ENCODE results near the gene PDE1C.
"Not testable (repeated sequence)": the region's sequence is repeated elsewhere in the genome, so short reads cannot be mapped to it uniquely, and the experiment has no call there.

The PDE1C gene

GRCh38 chr7:32091608-32092210, 21.5 kb upstream of the PDE1C start:
- DNase-seq (ENCODE audit: insufficient read length, low spot score) = no peak
- FAIRE-seq = no peak
- TF ChIP-seq POLR2A (IDR thresholded peaks at IDR 0.05; ENCODE audit: low read depth, low read length) = no peak

DNA sequence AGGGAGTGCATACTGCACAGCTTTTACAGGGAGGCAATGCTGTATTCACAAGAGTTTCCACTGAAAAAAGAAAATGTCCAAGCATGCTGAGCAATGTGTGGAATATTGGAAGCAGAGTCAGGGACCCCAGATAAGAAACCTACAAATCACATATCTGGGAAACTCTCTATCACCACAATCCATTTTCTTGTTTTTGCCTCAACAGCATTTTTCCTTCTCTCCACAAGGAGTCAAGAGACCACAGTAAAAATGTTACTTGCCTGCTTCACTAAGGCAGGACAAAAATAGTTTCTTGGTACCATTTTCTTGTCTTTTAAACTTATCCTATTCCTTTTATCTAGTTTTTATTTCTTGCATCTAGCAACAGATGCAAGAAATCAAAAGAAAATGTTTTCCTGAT, 19.5 kb upstream of the PDE1C start:
- no peak for TF ChIP-seq POLR2A (IDR thresholded peaks at IDR 0.05; ENCODE audit: low read depth, low read length)
- FAIRE-seq (no peak), DNase-seq (ENCODE audit: insufficient read length, low spot score) (no peak)

GRCh38 chr7:32089256-32089655, 19.0 kb upstream of the PDE1C start:
- no peak for FAIRE-seq
- DNase-seq (ENCODE audit: insufficient read length, low spot score) = no peak
- no peak for TF ChIP-seq POLR2A (IDR thresholded peaks at IDR 0.05; ENCODE audit: low read depth, low read length)

- DNase-seq (ENCODE audit: insufficient read length, low spot score) (no peak), FAIRE-seq (no peak)
- no peak for TF ChIP-seq POLR2A (IDR thresholded peaks at IDR 0.05; ENCODE audit: low read depth, low read length)
Measured at GRCh38 chr7:32088451-32088881, 18.3 kb upstream of the PDE1C start.

DNA sequence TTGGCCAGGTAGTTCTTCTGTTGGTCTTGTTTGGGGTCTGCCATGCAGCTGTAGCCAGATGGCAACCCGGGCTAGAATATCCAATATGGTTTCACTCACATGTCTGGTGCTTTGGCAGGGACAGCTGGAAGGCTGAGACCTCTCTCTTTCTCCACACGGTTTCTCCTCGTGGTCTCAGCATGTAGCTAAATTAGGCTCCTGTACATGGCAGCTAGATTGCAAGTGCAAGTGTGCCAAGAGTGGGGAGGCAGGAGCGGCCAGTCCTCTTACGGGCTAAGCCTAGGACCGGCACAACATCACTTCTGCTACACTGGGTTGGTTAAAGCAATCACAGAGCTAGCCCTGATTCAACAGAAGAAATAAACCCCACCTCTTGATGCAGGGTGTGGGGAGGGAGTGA, 9.3 kb upstream of the PDE1C start:
- FAIRE-seq (no peak), DNase-seq (ENCODE audit: insufficient read length, low spot score) (no peak)
- TF ChIP-seq POLR2A (IDR thresholded peaks at IDR 0.05; ENCODE audit: low read depth, low read length) = no peak

DNA sequence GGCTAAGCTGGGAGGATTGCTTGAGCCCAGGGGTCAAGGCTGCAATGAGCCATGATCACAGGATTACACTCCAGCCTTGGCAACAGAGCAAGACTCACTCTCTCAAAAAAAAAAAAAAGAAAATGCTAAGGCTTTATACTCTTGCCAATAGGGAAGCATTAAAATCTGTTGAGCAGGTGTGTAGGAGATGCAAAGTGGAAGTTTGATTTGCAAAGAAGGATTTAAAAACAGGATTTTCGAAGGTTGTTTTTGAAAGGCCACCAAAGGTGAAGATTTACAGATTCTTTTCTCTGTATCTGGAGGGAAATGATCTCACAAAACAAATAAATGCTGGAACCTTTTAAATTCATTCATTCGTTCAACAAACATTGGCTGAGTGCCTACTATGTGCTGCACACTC, 8.6 kb upstream of the PDE1C start:
- FAIRE-seq (no peak), DNase-seq (ENCODE audit: insufficient read length, low spot score) (no peak)
- TF ChIP-seq POLR2A (IDR thresholded peaks at IDR 0.05; ENCODE audit: low read depth, low read length) = no peak

DNA sequence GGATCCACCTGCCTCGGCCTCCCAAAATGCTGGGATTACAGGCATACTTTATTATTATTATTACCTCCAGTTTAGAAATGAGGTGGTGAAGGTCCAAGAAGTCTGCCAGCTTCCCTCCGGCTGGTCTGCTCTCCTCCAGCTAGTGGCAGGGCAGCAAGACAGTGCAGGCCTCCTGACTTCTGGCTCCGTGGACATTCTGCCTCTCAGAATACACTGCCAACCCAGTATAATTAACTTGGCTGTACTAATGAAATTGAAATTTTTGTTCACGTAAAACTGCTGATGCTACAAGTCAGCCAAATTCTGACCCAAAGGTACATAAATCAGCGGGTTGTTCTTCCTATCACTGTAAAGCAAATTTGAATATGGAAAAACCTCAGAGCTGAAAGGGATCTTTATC, 7.6 kb upstream of the PDE1C start:
- DNase-seq (ENCODE audit: insufficient read length, low spot score) (no peak), FAIRE-seq (no peak)
- TF ChIP-seq POLR2A (IDR thresholded peaks at IDR 0.05; ENCODE audit: low read depth, low read length) = no peak

GRCh38 chr7:32076802-32077201, 6.6 kb upstream of the PDE1C start:
- FAIRE-seq; DNase-seq (ENCODE audit: insufficient read length, low spot score): not testable (repeated sequence)

DNA sequence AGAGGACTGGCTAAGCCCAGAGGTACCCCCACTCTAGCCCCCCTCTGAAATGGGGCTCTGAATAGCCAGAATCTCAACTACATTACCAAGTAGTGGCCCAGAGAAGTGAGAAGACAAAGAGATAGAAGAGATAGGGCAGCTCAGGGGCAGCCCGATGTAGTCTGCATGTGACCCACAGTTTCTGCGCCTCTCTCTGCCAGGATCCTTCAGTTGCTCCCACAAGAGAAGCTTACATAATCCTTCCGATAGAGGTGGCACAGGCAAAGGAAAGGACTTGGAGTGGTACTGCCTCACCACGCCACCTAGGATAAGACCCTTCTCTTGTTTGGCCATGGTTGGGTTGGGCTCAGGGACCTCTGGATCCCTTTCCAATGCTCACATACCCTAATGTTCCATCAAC, 5.4 kb upstream of the PDE1C start:
- TF ChIP-seq POLR2A (IDR thresholded peaks at IDR 0.05; ENCODE audit: low read depth, low read length) = no peak
- no peak for DNase-seq (ENCODE audit: insufficient read length, low spot score)
- no peak for FAIRE-seq

DNA sequence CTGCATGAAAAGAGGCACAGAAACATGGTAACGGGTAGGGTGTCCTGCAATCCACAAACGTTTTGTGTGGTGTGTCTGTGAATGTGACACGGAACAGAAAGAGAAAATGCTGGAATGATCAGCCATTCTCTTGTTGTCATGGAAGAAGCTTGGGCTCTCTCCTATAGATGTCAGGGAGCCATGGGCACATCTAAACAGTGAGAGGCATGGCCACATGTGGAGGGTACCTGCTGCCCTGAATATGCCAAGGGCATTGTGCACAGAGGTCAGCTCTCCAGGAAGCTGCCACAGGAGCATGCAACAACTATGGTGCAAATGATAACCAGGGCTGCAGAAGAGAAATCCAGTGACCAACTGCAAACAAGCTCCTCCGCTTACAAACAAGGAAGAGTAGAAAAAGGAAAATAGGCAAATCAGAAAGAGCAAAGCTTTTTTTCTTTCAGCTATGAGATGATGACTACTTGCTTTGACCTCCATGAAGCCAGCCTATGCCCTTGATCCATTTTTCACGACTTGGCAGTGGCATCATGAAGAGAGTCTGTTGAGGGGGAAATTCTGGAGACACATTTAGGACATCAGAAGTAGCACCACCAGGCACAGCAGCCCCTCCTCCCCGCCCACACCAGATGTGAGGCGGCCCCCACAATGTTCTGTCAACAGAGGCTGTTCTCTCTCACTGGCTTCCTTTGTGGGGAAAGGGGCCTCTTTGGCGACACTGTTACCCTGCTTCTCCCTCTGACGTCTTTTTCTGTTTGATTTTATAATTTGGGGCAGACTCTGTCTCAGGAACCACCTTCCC, 4.8 kb upstream of the PDE1C start:
- DNase-seq (ENCODE audit: insufficient read length, low spot score) = no peak
- FAIRE-seq = no peak
- no peak for TF ChIP-seq POLR2A (IDR thresholded peaks at IDR 0.05; ENCODE audit: low read depth, low read length)

GRCh38 chr7:32073533-32073932, 3.3 kb upstream of the PDE1C start:
- no peak for TF ChIP-seq POLR2A (IDR thresholded peaks at IDR 0.05; ENCODE audit: low read depth, low read length)
- FAIRE-seq (no peak), DNase-seq (ENCODE audit: insufficient read length, low spot score) (no peak)

GRCh38 chr7:32072397-32072796, 2.2 kb upstream of the PDE1C start:
- DNase-seq (ENCODE audit: insufficient read length, low spot score) (peak; percentile 45), FAIRE-seq (no peak)
- no peak for TF ChIP-seq POLR2A (IDR thresholded peaks at IDR 0.05; ENCODE audit: low read depth, low read length)

GRCh38 chr7:32071466-32072091, 1.4 kb upstream of the PDE1C start:
- FAIRE-seq (no peak), DNase-seq (ENCODE audit: insufficient read length, low spot score) (no peak)
- TF ChIP-seq POLR2A (IDR thresholded peaks at IDR 0.05; ENCODE audit: low read depth, low read length) = no peak

DNA sequence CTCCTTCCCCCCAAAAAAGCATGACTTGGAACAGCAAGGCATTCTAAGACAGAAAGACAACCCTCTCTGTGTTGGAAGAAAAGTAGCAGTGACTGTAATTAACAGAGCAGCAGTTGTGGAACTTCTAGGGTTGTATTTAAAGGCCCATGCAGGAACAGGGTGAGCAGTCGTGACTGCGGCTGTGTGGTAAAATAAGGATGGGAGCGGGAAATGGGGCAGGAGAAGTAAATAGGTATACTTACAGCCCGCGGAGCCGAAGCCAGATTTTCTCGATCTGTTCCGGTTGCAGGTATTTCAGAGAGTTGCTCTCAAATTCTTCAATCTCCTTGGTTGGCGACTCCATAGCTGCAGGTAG, 179 bp downstream of the PDE1C start:
- DNase-seq (ENCODE audit: insufficient read length, low spot score) (peak; percentile 52), FAIRE-seq (no peak)
- TF ChIP-seq POLR2A (IDR thresholded peaks at IDR 0.05; ENCODE audit: low read depth, low read length) = no peak

DNA sequence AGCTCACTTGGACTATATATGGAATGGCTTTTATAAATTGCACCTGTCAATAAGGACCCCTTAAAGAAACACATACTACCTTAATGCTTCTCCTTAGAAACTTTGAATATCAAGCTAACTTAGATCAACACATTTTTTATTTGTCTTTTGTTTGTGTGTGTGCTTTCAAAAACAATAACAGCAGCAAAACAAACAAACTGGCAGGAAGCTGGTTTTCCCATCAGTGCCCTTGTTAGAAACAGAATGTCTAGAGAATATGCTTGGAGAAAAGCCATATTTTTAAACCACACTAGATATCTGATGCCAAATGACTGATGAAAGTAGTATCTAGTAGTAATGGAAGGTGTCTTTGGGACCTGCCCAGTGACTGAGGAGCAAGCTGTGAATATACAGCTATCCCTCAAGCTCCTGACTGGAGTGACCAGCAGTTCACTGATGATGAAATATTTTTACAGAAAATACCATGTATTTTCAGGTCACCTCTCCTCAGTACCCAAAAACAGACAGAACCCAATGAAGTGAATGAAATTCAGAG, 1.0 kb downstream of the PDE1C start:
- FAIRE-seq (no peak), DNase-seq (ENCODE audit: insufficient read length, low spot score) (no peak)
- TF ChIP-seq POLR2A (IDR thresholded peaks at IDR 0.05; ENCODE audit: low read depth, low read length) = no peak

All from H54 (cell line).